B cell (primary cell): ENCODE data around the gene RORC. TPM values are rescaled to one million over a fixed set of nuclear protein-coding genes. Genes with fewer than 3 reads are reported as not detected.
A peak's percentile ranks its signal among the peaks of the same experiment; 100 is the strongest.

ENCODE experiments used
- ATAC-seq: fragments of 200-7000 bp; cut with Tn5 transposase; one replicate; pipeline ENCODE4 v1.10.0; 2021; ENCODE audit warnings: low read depth, mild to moderate bottlenecking, moderate number of reproducible peaks, moderate library complexity
- CTCF ChIA-PET: fragments of 350-600 bp; sonication (Branson Sonifier 250); formaldehyde crosslinking; loops from one replicate; lab custom pipeline; 2021; ENCODE audit warnings: antibody characterized with exemption, inconsistent platforms; lab: Charles Lee
- POLR2A ChIA-PET: fragments of 350-600 bp; sonication (Branson Sonifier 250); formaldehyde crosslinking; loops from one replicate; lab custom pipeline; 2021; ENCODE audit warnings: antibody characterized with exemption; lab: Charles Lee
- DNase-seq: peaks from one replicate; pipeline ENCODE4 v3.0.0; 2013
- H2AFZ ChIP-seq: 2 replicates; pipeline ENCODE4 v1.6.1; 2012; ENCODE audit warnings: mild to moderate bottlenecking, low read depth, low read length; ENCODE audit not compliant: insufficient read depth, poor library complexity, severe bottlenecking
- H3K27ac ChIP-seq, 2 donors: 1 replicate in 1 of 2; 2 replicates in 1 of 2; pipeline ENCODE4 v1.5.1; 2012 to 2013; ENCODE audit warnings: low read length in 2 of 2, mild to moderate bottlenecking in 2 of 2, moderate library complexity in 1 of 2
- H3K27me3 ChIP-seq, 4 experiments: fragments of 200-600 bp in 1 of 4; sonication (generic) in 1 of 4; replicated peaks in 1 of 4; 1 replicate in 2 of 4; 2 replicates in 2 of 4; pipeline versions ENCODE4 v1.6.1 to v1.7.0; 2013 to 2016; ENCODE audit warnings: low read length in 3 of 4, mild to moderate bottlenecking in 2 of 4, mixed read lengths in 1 of 4, moderate library complexity in 1 of 4; ENCODE audit not compliant: insufficient read depth in 4 of 4, control insufficient read depth in 3 of 4; ENCODE audit errors: control extremely low read depth in 1 of 4
- H3K36me3 ChIP-seq, 2 experiments: replicated peaks in 1 of 2; 1 replicate in 1 of 2; 2 replicates in 1 of 2; pipeline versions ENCODE4 v1.6.1 to v1.7.1; 2013; ENCODE audit warnings: low read length in 1 of 2; ENCODE audit not compliant: insufficient read depth in 2 of 2, control insufficient read depth in 1 of 2; ENCODE audit errors: control extremely low read depth in 1 of 2, extremely low read depth in 1 of 2
- H3K4me1 ChIP-seq, 2 donors: fragments of 200-600 bp in 1 of 2; sonication (generic) in 1 of 2; 1 replicate in 1 of 2; 2 replicates in 1 of 2; pipeline versions ENCODE4 v1.5.1 to v1.6.1; 2013 to 2017; ENCODE audit warnings: low read length in 2 of 2; ENCODE audit not compliant: control insufficient read depth in 2 of 2, insufficient read depth in 2 of 2
- H3K4me2 ChIP-seq: replicated peaks from 2 replicates; pipeline ENCODE3; 2012; ENCODE audit warnings: mild to moderate bottlenecking, low read depth, low read length; ENCODE audit not compliant: poor library complexity, severe bottlenecking
- H3K4me3 ChIP-seq, 5 experiments: fragments of 200-600 bp in 1 of 5; sonication (generic) in 1 of 5; 1 replicate in 3 of 5; 2 replicates in 2 of 5; pipeline versions ENCODE4 v1.5.1 to v1.7.0; 2011 to 2016; ENCODE audit warnings: low read length in 4 of 5, mild to moderate bottlenecking in 4 of 5, low read depth in 2 of 5, control low read depth in 1 of 5, moderate library complexity in 1 of 5; ENCODE audit not compliant: insufficient read depth in 1 of 5; ENCODE audit errors: control extremely low read depth in 1 of 5, extremely low read depth in 1 of 5
- H3K79me2 ChIP-seq: fragments of 200-600 bp; sonication (generic); one replicate; pipeline ENCODE4 v1.6.0; 2016; ENCODE audit warnings: low read length; ENCODE audit not compliant: control insufficient read depth, insufficient read depth
- H3K9ac ChIP-seq: fragments of 200-600 bp; sonication (generic); 2 replicates; pipeline ENCODE4 v1.6.1; 2017; ENCODE audit warnings: mild to moderate bottlenecking, low read length, moderate library complexity
- H3K9me3 ChIP-seq, 3 donors: one replicate each; pipeline versions ENCODE4 v1.6.1 to v1.7.1; 2013; ENCODE audit warnings: low read length in 2 of 3; ENCODE audit not compliant: control insufficient read depth in 2 of 3, insufficient read depth in 1 of 3; ENCODE audit errors: control extremely low read depth in 1 of 3
- H4K20me1 ChIP-seq: 2 replicates; pipeline ENCODE4 v1.6.0; 2012; ENCODE audit warnings: mild to moderate bottlenecking, low read length; ENCODE audit not compliant: insufficient read depth, control insufficient read depth, poor library complexity, severe bottlenecking
- H3K27ac Mint-ChIP-seq: one replicate; pipeline ENCODE4 v1.8.0; 2021; ENCODE audit warnings: mixed read lengths
- H3K27me3 Mint-ChIP-seq: one replicate; pipeline ENCODE4 v1.8.0; 2021; ENCODE audit warnings: mixed read lengths
- H3K4me1 Mint-ChIP-seq: one replicate; pipeline ENCODE4 v1.8.0; 2021; ENCODE audit warnings: mixed read lengths
- H3K4me3 Mint-ChIP-seq: one replicate; pipeline ENCODE4 v1.8.0; 2021; ENCODE audit warnings: mixed read lengths
- H3K9me3 Mint-ChIP-seq: one replicate; pipeline ENCODE4 v1.8.0; 2022; ENCODE audit warnings: mixed read lengths; ENCODE audit not compliant: insufficient read depth
- CTCF ChIP-seq: fragments of 200-600 bp; IDR thresholded peaks from one replicate; pipeline ENCODE4 v1.8.0; 2022; ENCODE audit warnings: antibody characterized with exemption, mild to moderate bottlenecking
- EZH2 ChIP-seq: IDR thresholded peaks from 2 replicates; pipeline ENCODE4 v1.6.1; 2012; ENCODE audit warnings: borderline replicate concordance, low read depth, mild to moderate bottlenecking, moderate library complexity, low read length; ENCODE audit not compliant: insufficient read depth, poor library complexity, severe bottlenecking
- WGBS: methylation state at CpG from one replicate; pipeline ENCODE4 v1.1.5; 2013; ENCODE audit warnings: missing lambda C conversion rate; ENCODE audit not compliant: insufficient coverage; 5-methylcytosine and 5-hydroxymethylcytosine counted together
- intact Hi-C: fragments of 100-400 bp; cut with micrococcal nuclease; formaldehyde crosslinking; loops from one replicate; pipeline ENCODE4 v1.10.0; 2022
- polyA plus RNA-seq: library from polyadenylated mRNA; depleted of rRNA; stranded (reverse); fragments of >200 nt; gene quantifications from 2 replicates; pipeline ENCODE4 v1.2.3, GENCODE V29; 2012
- total RNA-seq, 2 donors: library from RNA; stranded (reverse); fragments of 120-200 nt in 1 of 2; gene quantifications; 1 replicate in 1 of 2; 2 replicates in 1 of 2; pipeline versions ENCODE4 v1.2.3 to v1.2.4, GENCODE V29; 2013 to 2022

Gene RORC
- total and polyA plus RNA-seq, 2 donors (not counting 1 experiment from before 2014, with no cell fraction given): 0.15 TPM; not detected in 1

- peak overlapping the region; percentile 1 to 67 for H3K27ac ChIP-seq
- Mint-ChIP-seq H3K4me1 (peaks cover 26% of the 10 kb centered on the region), H3K27me3 (no peaks in the 10 kb centered on the region), H3K4me3 (peak overlapping the region; percentile 96), H3K9me3 (no peaks in the 10 kb centered on the region), H3K27ac (peak overlapping the region; percentile 89)
- H3K4me1 ChIP-seq: peaks cover 9 to 10% of the 10 kb centered on the region in 2 donors
- WGBS: under 1% methylated on average over 44 of the region's 52 CpGs
- H3K27me3 ChIP-seq: no peaks in the 10 kb centered on the region
- H2AFZ ChIP-seq: peak overlapping the region; percentile 97
- ATAC-seq (no peak), DNase-seq (peak; percentile 24)
- ChIA-PET CTCF (interaction anchor here (0.7 to 2.3 kb wide), 3 partner anchors 27 to 46 kb away, joined by 3 to 11 read pairs (median 3); partner anchors contain the start of genes MRPL9 and RORC), POLR2A (interaction anchor here (0.6 to 1.8 kb wide), 4 partner anchors 28 to 243 kb away, joined by 3 to 13 read pairs (median 4); partner anchors contain the start of genes MRPL9, RIIAD1 and SNX27)
- H3K9me3 ChIP-seq: no peaks in the 10 kb centered on the region
- intact Hi-C loops: loop anchor here (1.0 to 5.0 kb wide), 9 partner anchors 28 to 332 kb away; partner anchors contain the start of genes CGN, MRPL9, POGZ and RIIAD1
- peak overlapping the region; percentile 72 to 97 (median 91) for H3K4me3 ChIP-seq
- no peaks in the 10 kb centered on the region for H3K36me3 ChIP-seq
- H4K20me1 ChIP-seq: no peaks in the 10 kb centered on the region
- peak overlapping the region; percentile 88 for H3K9ac ChIP-seq
- H3K79me2 ChIP-seq: peaks cover 3% of the 10 kb centered on the region
- TF ChIP-seq EZH2 (no peak), CTCF (no peak)
- peak overlapping the region; percentile 84 for H3K4me2 ChIP-seq
These were observed 40.5 kb downstream of the RORC start for GRCh38 chr1:151790940-151791651.
